GM12878 (cell line): ENCODE measurements around the gene NR1H4. TPM values are rescaled to one million over a fixed set of nuclear protein-coding genes. Genes with fewer than 3 reads are reported as not detected.
"Not testable (repeated sequence)": the region's sequence is repeated elsewhere in the genome, so short reads cannot be mapped to it uniquely, and the experiment has no call there.

ENCODE experiments used
- ATAC-seq: fragments of 200-7000 bp; cut with Tn5 transposase; 3 replicates; pipeline ENCODE4 v1.9.1; 2020; ENCODE audit warnings: mild to moderate bottlenecking, moderate library complexity
- BruUV-seq: library from RNA; stranded (reverse); fragments of 400-500 nt; replicated peaks from 2 replicates; lab custom pipeline; 2021; lab: Mats Ljungman, UMichigan
- CTCF ChIA-PET: fragments of 300-600 bp; sonication (Branson Sonifier 250); formaldehyde crosslinking; extraction: SDS; loops from one replicate; lab custom pipeline; 2021; ENCODE audit warnings: inconsistent platforms; lab: Yijun Ruan, JAX
- POLR2A ChIA-PET: fragments of 350-600 bp; formaldehyde crosslinking; extraction: SDS; loops from one replicate; lab custom pipeline; 2021; ENCODE audit warnings: inconsistent platforms; lab: Charles Lee
- RAD21 ChIA-PET: fragments of 300-600 bp; sonication (Branson Sonifier 250); formaldehyde crosslinking; loops from one replicate; lab custom pipeline; 2023; ENCODE audit warnings: antibody characterized with exemption; ENCODE audit not compliant: unreplicated experiment; lab: Charles Lee
- SMC1A ChIA-PET: fragments of 300-600 bp; sonication (Branson Sonifier 250); formaldehyde crosslinking; loops from one replicate; lab custom pipeline; 2023; ENCODE audit not compliant: unreplicated experiment, uncharacterized antibody; lab: Charles Lee
- DNase-seq: peaks from one replicate; pipeline ENCODE4 v3.0.0-alpha.2; 2011; ENCODE audit warnings: low read depth, low spot score
- FAIRE-seq: peaks from 3 replicates; lab custom pipeline; 2011; peaks lifted over from hg19 to GRCh38; lab: Jason Lieb, UNC
- H2AFZ ChIP-seq: 2 replicates; pipeline ENCODE4 v1.6.0; 2011; ENCODE audit warnings: low read depth, low read length, control low read depth; ENCODE audit not compliant: control insufficient read depth
- H3K27ac ChIP-seq: 2 replicates; pipeline ENCODE4 v1.5.1; 2011; ENCODE audit warnings: control low read depth; ENCODE audit not compliant: control insufficient read depth, insufficient read depth
- H3K27me3 ChIP-seq, 2 experiments: replicated peaks in 1 of 2; 2 replicates each; pipeline versions ENCODE4 v1.6.0 to v1.6.1; 2011; ENCODE audit warnings: low read length in 1 of 2; ENCODE audit not compliant: control insufficient read depth in 2 of 2, insufficient read depth in 2 of 2
- H3K36me3 ChIP-seq, 2 experiments: 2 replicates each; pipeline ENCODE4 v1.5.1; 2011; ENCODE audit warnings: low read length in 1 of 2; ENCODE audit not compliant: control insufficient read depth in 2 of 2, insufficient read depth in 2 of 2
- H3K4me1 ChIP-seq: 2 replicates; pipeline ENCODE4 v1.6.1; 2011; ENCODE audit warnings: mild to moderate bottlenecking, low read length, moderate library complexity, mixed read lengths; ENCODE audit not compliant: control insufficient read depth, insufficient read depth
- H3K4me2 ChIP-seq: 2 replicates; pipeline ENCODE4 v1.6.0; 2011; ENCODE audit warnings: control low read depth; ENCODE audit not compliant: control insufficient read depth, insufficient read depth
- H3K4me3 ChIP-seq: fragments of 200-600 bp; sonication (generic); 2 replicates; pipeline ENCODE4 v1.5.1; 2016
- H3K79me2 ChIP-seq: 2 replicates; pipeline ENCODE4 v1.6.0; 2011; ENCODE audit warnings: low read length; ENCODE audit not compliant: control insufficient read depth, insufficient read depth
- H3K9ac ChIP-seq: 2 replicates; pipeline ENCODE4 v1.8.0; 2011; ENCODE audit warnings: low read length, control low read depth, mixed read lengths; ENCODE audit not compliant: control insufficient read depth, insufficient read depth
- H3K9me3 ChIP-seq: replicated peaks from 3 replicates; pipeline ENCODE4 v1.5.1; 2011; ENCODE audit warnings: mild to moderate bottlenecking, low read length; ENCODE audit not compliant: control insufficient read depth, insufficient read depth
- H4K20me1 ChIP-seq: 2 replicates; pipeline ENCODE4 v1.6.0; 2011; ENCODE audit not compliant: control insufficient read depth, insufficient read depth
- HCFC1 ChIP-seq: fragments of 150-350 bp; IDR thresholded peaks from 2 replicates; pipeline ENCODE4 v1.6.1; 2014; ENCODE audit warnings: low read length
- IKZF2 ChIP-seq, 2 experiments: fragments of 450-650 bp; IDR thresholded peaks; 2 replicates each; pipeline ENCODE4 v1.6.1; 2017; ENCODE audit warnings: mild to moderate bottlenecking in 2 of 2, moderate library complexity in 2 of 2
- MLLT1 ChIP-seq: fragments of 450-650 bp; IDR thresholded peaks from 2 replicates; pipeline ENCODE4 v1.6.1; 2016; ENCODE audit warnings: mild to moderate bottlenecking
- MYB ChIP-seq: fragments of 150-350 bp; IDR thresholded peaks from 2 replicates; pipeline ENCODE4 v1.6.1; 2014; ENCODE audit warnings: mild to moderate bottlenecking, low read depth, low read length, borderline replicate concordance
- PBX3 ChIP-seq: IDR thresholded peaks from 2 replicates; pipeline ENCODE4 v1.6.1; 2011; ENCODE audit warnings: mild to moderate bottlenecking, low read depth, low read length, moderate library complexity; ENCODE audit not compliant: insufficient replicate concordance
- STAT1 ChIP-seq: fragments of 450-650 bp; conservative IDR thresholded peaks from 2 replicates; pipeline ENCODE4 v1.6.1; 2014; ENCODE audit warnings: antibody characterized with exemption, mild to moderate bottlenecking
- TAF1 ChIP-seq: IDR thresholded peaks from 2 replicates; pipeline ENCODE4 v1.6.1; 2011; ENCODE audit warnings: mild to moderate bottlenecking, low read depth, low read length, borderline replicate concordance
- WGBS: methylation state at CpG from one replicate; pipeline ENCODE4 v1.1.6; 2016; ENCODE audit warnings: low lambda C conversion rate; ENCODE audit not compliant: insufficient replicate concordance, insufficient coverage; ENCODE audit errors: missing lambda C conversion rate; 5-methylcytosine and 5-hydroxymethylcytosine counted together
- in situ Hi-C: fragments of 300-500 bp; cut with MboI; formaldehyde crosslinking; loops from 9 replicates; pipeline ENCODE4 v1.14.3; 2018; ENCODE audit warnings: mixed read lengths
- intact Hi-C: fragments of 100-400 bp; cut with micrococcal nuclease; formaldehyde crosslinking; loops from one replicate; pipeline ENCODE4 v1.14.2; 2022; ENCODE audit not compliant: unreplicated experiment
- polyA plus RNA-seq, 11 experiments: library from polyadenylated mRNA; depleted of rRNA in 4 of 11; unstranded in 6 of 11; stranded (reverse) in 5 of 11; fragments of >200 nt; fragmentation: Nextera tagmentation in 4 of 11; fragmentation: Illumina TruSeq in 1 of 11; extraction: Ambion mirVana in 4 of 11; extraction: Trizol in 1 of 11; gene quantifications; 1 replicate in 1 of 11; 2 replicates in 10 of 11; pipeline versions ENCODE4 v1.2.1 to v1.2.3, GENCODE V29; 2011 to 2016; ENCODE audit warnings: inconsistent platforms in 2 of 11, missing spikeins in 2 of 11, low read depth in 1 of 11
- total RNA-seq, 4 experiments: library from RNA; depleted of rRNA in 3 of 4; stranded (reverse); fragments of >200 nt in 3 of 4; fragmentation: Illumina TruSeq in 1 of 4; extraction: Trizol in 1 of 4; gene quantifications; 2 replicates each; pipeline versions ENCODE4 v1.2.1 to v1.2.3, GENCODE V29; 2013 to 2021
- TF ChIP-seq, protein P1 (sequence below): fragments of 150-350 bp; IDR thresholded peaks from 2 replicates; pipeline ENCODE4 v1.6.1; 2016; ENCODE audit warnings: low read depth, low read length

The NR1H4 gene
- total and polyA plus RNA-seq, 10 of the 15 experiments (the other 5 are each of a cell fraction or from before 2014, with no cell fraction given): 0.04 TPM; not detected in 9

- FAIRE-seq, BruUV-seq, H3K9me3 ChIP-seq, ATAC-seq, H3K27me3 ChIP-seq, H3K4me3 ChIP-seq, H4K20me1 ChIP-seq, intact Hi-C loops, RAD21 ChIA-PET, DNase-seq, POLR2A ChIA-PET, H3K36me3 ChIP-seq, SMC1A ChIA-PET, H3K27ac ChIP-seq, H3K4me1 ChIP-seq, H3K9ac ChIP-seq, H2AFZ ChIP-seq, H3K79me2 ChIP-seq, CTCF ChIA-PET, in situ Hi-C loops, H3K4me2 ChIP-seq: not testable (repeated sequence)
- 59% methylated on average over 4 of the region's 4 CpGs for WGBS
Measured at GRCh38 chr12:100502718-100503117, 29.1 kb downstream of the NR1H4 start.

- ChIA-PET RAD21 (no interaction called here), CTCF (no interaction called here), POLR2A (no interaction called here), SMC1A (no interaction called here)
- Histone ChIP-seq H3K36me3 (no peaks in the 10 kb centered on the region), H2AFZ (no peak overlapping the region), H4K20me1 (no peaks in the 10 kb centered on the region), H3K79me2 (no peaks in the 10 kb centered on the region), H3K4me2 (no peak overlapping the region), H3K4me1 (no peaks in the 10 kb centered on the region), H3K9me3 (no peaks in the 10 kb centered on the region), H3K27me3 (no peaks in the 10 kb centered on the region), H3K27ac (no peak overlapping the region), H3K4me3 (no peak overlapping the region), H3K9ac (no peak overlapping the region)
- BruUV-seq: no TSS peak
- no peak for FAIRE-seq
- intact Hi-C loops (no loop called here), in situ Hi-C loops (no loop called here)
- ATAC-seq: no peak
- DNase-seq: no peak
- WGBS: 74% methylated on average over 6 of the region's 6 CpGs
- no peak for TF ChIP-seq PBX3
- no peak for TF ChIP-seq STAT1
- no peak for TF ChIP-seq IKZF2 (IDR thresholded peaks at IDR 0.05)
- TF ChIP-seq, protein P1, sequence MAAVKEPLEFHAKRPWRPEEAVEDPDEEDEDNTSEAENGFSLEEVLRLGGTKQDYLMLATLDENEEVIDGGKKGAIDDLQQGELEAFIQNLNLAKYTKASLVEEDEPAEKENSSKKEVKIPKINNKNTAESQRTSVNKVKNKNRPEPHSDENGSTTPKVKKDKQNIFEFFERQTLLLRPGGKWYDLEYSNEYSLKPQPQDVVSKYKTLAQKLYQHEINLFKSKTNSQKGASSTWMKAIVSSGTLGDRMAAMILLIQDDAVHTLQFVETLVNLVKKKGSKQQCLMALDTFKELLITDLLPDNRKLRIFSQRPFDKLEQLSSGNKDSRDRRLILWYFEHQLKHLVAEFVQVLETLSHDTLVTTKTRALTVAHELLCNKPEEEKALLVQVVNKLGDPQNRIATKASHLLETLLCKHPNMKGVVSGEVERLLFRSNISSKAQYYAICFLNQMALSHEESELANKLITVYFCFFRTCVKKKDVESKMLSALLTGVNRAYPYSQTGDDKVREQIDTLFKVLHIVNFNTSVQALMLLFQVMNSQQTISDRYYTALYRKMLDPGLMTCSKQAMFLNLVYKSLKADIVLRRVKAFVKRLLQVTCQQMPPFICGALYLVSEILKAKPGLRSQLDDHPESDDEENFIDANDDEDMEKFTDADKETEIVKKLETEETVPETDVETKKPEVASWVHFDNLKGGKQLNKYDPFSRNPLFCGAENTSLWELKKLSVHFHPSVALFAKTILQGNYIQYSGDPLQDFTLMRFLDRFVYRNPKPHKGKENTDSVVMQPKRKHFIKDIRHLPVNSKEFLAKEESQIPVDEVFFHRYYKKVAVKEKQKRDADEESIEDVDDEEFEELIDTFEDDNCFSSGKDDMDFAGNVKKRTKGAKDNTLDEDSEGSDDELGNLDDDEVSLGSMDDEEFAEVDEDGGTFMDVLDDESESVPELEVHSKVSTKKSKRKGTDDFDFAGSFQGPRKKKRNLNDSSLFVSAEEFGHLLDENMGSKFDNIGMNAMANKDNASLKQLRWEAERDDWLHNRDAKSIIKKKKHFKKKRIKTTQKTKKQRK: no peak
- no peak for TF ChIP-seq HCFC1
- no peak for TF ChIP-seq TAF1
- TF ChIP-seq MLLT1: no peak
- TF ChIP-seq MYB: no peak
Measured at GRCh38 chr12:100503228-100503628, 29.6 kb downstream of the NR1H4 start.
